NB4 (cell line): ENCODE data around the gene PTEN.
"Not testable (repeated sequence)": the region's sequence is repeated elsewhere in the genome, so short reads cannot be mapped to it uniquely, and the experiment has no call there.

Experiments used
- DNase-seq: peaks from one replicate; pipeline ENCODE4 v3.0.0; 2010; ENCODE audit warnings: low read depth
- H3K4me3 ChIP-seq: one replicate; pipeline ENCODE4 v1.5.1; 2011; ENCODE audit warnings: mild to moderate bottlenecking, low read depth, low read length, moderate library complexity
- CTCF ChIP-seq: IDR thresholded peaks from one replicate; pipeline ENCODE4 v1.5.1; 2012; ENCODE audit warnings: low read depth, low read length
- MAX ChIP-seq: IDR thresholded peaks from 2 replicates; pipeline ENCODE4 v1.6.1; 2011; ENCODE audit warnings: low read depth, low read length
- MYC ChIP-seq: IDR thresholded peaks from 2 replicates; pipeline ENCODE4 v1.6.1; 2011; ENCODE audit warnings: low read depth, low read length
- POLR2A ChIP-seq: IDR thresholded peaks from 2 replicates; pipeline ENCODE4 v1.6.1; 2011; ENCODE audit warnings: mild to moderate bottlenecking; ENCODE audit not compliant: insufficient read length; ENCODE audit errors: extremely low read depth

Gene PTEN

DNA sequence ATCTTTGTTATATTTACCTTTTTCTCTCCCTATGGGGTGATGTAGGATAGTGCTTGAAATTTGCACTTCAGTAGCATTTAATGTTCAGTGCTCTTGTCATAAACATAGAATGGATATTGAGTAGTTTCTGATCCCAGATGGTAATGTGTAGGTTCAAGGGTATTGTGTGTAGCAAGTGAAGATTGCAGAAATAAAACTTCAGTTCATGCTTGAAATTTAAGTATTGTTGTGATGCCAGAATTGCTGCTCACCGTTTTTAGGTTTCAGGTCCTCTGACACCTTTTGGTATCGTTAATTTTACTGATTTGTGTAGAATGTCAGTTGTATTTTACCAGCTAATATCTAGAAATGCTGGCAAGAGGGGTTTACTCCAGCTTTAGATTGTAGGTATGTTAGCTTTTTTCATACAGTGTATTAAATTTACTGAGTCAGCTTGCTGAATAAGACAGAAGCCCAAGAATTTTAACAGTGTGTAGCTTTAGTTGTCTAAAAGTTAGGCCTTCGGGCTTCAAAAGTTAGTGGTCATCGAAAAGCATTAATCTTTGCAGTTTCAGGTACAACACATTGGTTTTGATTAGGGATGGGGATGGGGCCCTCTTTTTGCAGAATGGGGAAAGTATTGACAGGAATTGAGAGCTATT is 1.9 kb downstream of the PTEN start:
- peak overlapping the region; percentile 77 for H3K4me3 ChIP-seq
- no peak for DNase-seq
- TF ChIP-seq MYC (no peak), POLR2A (no peak), MAX (no peak), CTCF (no peak)

- no peak for DNase-seq
- TF ChIP-seq CTCF: no peak
- TF ChIP-seq MAX: no peak
- no peak for TF ChIP-seq POLR2A
- TF ChIP-seq MYC: no peak
- peak overlapping the region; percentile 77 for H3K4me3 ChIP-seq
These were observed 3.1 kb downstream of the PTEN start for GRCh38 chr10:87866412-87866974.

- no peak for DNase-seq
- peak overlapping the region; percentile 77 for H3K4me3 ChIP-seq
- TF ChIP-seq POLR2A: no peak
These were observed 4.0 kb downstream of the PTEN start for GRCh38 chr10:87867453-87867852.

- peak overlapping the region; percentile 77 for H3K4me3 ChIP-seq
- no peak for DNase-seq
- TF ChIP-seq MYC: no peak
- TF ChIP-seq POLR2A: no peak
- TF ChIP-seq CTCF: no peak
- no peak for TF ChIP-seq MAX
These were observed 4.9 kb downstream of the PTEN start for GRCh38 chr10:87868277-87868676.

DNA sequence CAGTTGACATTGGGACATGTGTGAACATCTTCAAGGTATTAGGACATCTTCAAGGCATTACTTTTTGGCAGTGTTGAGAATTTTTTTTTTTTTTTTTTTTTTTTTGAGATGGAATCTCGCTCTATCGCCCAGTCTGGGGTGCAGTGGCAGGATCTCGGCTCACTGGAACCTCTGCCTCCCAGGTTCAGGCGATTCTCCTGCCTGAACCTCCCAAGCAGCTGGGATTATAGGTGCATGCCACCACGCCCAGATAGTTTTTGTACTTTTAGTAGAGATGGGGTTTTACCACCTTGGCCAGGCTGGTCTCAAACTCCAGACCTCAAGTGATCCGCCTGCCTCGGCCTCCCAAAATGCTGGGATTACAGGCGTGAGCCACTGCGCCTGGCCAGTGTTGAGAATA is 5.7 kb downstream of the PTEN start:
- peak overlapping the region; percentile 77 for H3K4me3 ChIP-seq
- not testable (repeated sequence) for DNase-seq

DNA sequence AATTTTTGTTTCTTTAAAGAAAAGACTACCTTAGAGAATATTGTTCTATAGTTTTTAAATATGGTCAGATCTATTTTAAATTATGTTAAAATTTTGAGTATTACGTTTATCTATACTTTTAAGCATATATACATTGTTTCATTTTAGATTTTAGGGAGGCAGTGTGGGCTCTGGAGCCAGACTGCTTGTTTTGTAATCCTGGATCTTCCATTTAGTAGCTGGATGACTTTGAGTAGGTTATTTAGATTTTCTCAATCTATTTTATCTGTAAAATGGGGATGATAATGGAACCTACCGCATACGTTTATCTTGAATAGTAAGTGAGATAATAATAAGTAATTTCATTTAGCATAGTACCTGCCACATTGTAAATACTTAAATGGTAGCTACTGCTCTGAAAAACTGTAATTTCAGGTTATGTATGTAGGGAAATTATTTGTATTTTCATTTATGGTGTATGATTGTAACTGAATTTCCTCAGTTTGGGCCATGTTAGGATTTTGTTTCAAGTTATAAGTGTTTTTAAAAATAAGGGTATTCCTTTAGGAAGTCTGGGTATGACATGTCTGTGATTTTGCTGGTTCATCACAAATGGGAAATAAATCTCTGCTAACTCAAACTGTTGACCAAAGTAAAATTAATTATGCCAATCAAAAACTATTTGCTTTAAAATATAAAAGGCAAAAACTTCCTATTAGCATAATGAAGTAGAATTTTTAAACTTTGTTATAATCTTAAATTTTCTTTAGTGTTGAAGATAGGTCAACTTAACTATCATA is 6.5 kb downstream of the PTEN start:
- DNase-seq: no peak
- TF ChIP-seq POLR2A: no peak
- TF ChIP-seq MYC: no peak
- H3K4me3 ChIP-seq: peak overlapping the region; percentile 77

DNA sequence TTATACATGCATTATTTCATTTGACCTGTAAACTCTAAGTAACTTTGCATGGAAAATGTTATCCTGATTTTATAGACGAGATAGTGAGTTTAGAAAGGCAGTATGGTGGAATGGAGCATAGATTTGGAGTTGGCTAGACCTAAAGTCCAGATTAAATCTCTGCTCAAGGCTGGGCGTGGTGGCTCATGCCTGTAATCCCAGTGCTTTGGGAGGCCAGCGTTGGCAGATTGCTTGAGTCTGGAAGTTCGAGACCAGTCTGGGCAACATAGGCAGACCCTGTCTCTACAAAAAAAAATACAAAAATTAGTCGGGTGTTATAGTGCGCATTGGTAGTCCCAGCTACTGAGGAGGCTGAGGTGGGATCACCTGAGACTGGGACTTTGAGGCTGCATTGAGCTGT is 9.4 kb downstream of the PTEN start:
- no peak overlapping the region for H3K4me3 ChIP-seq
- no peak for DNase-seq
- TF ChIP-seq MAX: no peak
- TF ChIP-seq POLR2A: no peak
- no peak for TF ChIP-seq CTCF
- no peak for TF ChIP-seq MYC
